ENCODE results near the gene GBA2.

DNA sequence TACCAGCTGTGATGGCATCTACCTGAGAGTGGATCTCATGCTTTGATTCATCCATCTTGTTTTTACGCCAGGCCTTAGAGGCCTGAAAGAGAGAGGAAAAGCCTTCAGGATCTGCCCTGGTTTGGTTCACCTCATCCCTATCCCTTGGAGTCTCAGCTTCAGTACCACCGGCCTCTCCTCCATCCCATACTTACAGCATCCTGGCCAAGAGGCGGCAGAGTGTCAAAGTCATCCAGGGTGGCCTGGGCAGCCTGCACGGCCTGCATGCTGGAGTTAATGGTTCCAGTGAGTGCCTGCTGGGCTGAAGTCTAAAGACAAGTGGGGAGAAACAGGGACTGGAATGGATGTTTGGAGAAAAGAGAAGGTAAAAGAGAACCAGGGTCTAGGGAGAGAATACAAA lies 29.5 kb downstream of the GBA2 start:
- TF ChIP-seq CTCF (IDR thresholded peaks at IDR 0.05) (no peak), POLR2A (IDR thresholded peaks at IDR 0.05) (no peak)
